22Rv1 (cell line): ENCODE measurements around the gene TGFBRAP1.
A peak's percentile ranks its signal among the peaks of the same experiment; 100 is the strongest.

Experiments used
- H3K27ac ChIP-seq: fragments of 450-650 bp; 2 replicates; pipeline ENCODE4 v1.5.1; 2017
- ZFX ChIP-seq: fragments of 450-650 bp; IDR thresholded peaks from 2 replicates; pipeline ENCODE4 v1.6.1; 2017; ENCODE audit warnings: antibody characterized with exemption, borderline replicate concordance
- TF ChIP-seq, protein P1 (sequence below): fragments of 450-650 bp; IDR thresholded peaks from 2 replicates; pipeline ENCODE4 v1.5.1; 2017; ENCODE audit warnings: mild to moderate bottlenecking

Gene TGFBRAP1

GRCh38 chr2:105238664-105239240 lies 90.8 kb downstream of the TGFBRAP1 start:
- no peak overlapping the region for H3K27ac ChIP-seq
- no peak for TF ChIP-seq ZFX
- TF ChIP-seq, protein P1, sequence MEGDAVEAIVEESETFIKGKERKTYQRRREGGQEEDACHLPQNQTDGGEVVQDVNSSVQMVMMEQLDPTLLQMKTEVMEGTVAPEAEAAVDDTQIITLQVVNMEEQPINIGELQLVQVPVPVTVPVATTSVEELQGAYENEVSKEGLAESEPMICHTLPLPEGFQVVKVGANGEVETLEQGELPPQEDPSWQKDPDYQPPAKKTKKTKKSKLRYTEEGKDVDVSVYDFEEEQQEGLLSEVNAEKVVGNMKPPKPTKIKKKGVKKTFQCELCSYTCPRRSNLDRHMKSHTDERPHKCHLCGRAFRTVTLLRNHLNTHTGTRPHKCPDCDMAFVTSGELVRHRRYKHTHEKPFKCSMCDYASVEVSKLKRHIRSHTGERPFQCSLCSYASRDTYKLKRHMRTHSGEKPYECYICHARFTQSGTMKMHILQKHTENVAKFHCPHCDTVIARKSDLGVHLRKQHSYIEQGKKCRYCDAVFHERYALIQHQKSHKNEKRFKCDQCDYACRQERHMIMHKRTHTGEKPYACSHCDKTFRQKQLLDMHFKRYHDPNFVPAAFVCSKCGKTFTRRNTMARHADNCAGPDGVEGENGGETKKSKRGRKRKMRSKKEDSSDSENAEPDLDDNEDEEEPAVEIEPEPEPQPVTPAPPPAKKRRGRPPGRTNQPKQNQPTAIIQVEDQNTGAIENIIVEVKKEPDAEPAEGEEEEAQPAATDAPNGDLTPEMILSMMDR, result no peak

GRCh38 chr2:105237045-105237765 lies 92.3 kb downstream of the TGFBRAP1 start:
- no peak for TF ChIP-seq ZFX
- TF ChIP-seq, protein P1, result no peak

DNA sequence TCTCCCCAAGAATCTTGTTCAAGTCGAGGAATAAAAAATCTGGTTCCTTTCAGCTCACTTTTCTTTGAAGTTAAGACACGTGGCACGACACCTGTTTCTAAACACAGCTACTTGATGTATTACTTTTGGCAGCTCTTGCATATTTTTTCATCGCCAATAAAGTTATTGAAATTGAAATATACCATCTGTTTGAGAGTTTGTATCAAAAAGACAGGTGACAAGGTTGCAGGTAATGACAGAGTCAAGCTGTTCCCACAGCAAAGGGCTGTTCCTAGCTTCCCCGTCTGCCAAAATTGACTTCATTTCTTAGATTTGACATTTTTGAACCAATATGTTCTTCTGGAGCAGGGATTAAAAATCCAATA lies 93.5 kb downstream of the TGFBRAP1 start:
- no peak overlapping the region for H3K27ac ChIP-seq
- TF ChIP-seq, protein P1, result no peak
- TF ChIP-seq ZFX, result no peak

More at GRCh38 chr2:105237045-105237765, 92.3 kb downstream of the TGFBRAP1 start:
- H3K27ac ChIP-seq, result no peak overlapping the region

DNA sequence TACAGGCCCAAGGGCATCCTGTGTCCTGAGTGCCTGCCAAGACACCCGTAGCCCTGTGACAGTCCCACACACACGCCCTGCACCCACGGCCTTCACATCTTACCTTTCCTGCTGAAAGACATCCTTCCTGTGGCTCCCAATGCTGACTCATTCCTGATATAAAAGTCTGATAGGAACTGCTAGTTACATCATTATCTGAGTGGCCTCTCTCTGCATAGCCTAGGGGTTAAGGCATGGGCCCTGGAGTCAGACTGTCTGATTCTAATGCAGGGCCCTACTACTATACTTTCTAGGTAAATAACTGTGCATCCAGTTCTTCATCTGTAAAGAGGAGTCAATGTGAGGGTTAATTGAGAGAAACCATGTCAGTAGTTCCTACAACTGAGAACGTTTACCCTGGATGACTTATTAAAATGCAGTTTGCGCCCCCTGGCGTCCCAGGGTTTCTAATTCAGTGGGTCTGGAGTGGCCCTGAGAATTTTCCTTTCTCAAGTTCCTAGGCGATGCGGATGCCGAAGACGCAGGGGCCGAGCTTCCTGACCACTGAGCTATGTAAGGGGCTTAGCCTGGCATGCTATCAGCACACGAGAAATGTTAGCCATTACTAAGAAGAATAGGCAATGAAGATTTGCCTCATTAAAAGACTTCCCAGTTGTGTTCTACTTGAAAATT lies 94.0 kb downstream of the TGFBRAP1 start:
- no peak overlapping the region for H3K27ac ChIP-seq
- TF ChIP-seq ZFX, result no peak
- TF ChIP-seq, protein P1, result peak; percentile 82

DNA sequence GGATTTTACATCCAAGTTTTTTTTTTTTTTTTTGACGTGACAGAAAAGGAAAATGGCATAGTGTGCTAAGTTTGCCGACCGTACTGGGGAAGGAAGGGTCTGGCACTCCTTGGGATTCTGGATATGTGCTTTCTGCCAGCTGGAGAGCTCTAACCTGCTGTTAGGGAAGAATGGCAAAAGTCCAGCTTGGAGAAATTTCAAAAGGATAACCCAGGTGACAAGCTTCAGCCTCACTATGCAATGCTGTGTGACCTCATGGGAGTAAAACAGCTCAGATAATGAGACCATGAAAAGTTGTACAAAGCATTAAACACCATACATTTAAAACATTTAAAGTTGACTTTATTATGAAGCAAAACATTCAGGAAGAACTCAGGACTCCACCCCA lies 98.3 kb downstream of the TGFBRAP1 start:
- H3K27ac ChIP-seq, result no peak overlapping the region
- TF ChIP-seq, protein P1, result no peak
- no peak for TF ChIP-seq ZFX

- H3K27ac ChIP-seq, result no peak overlapping the region
- TF ChIP-seq, protein P1, result no peak
- TF ChIP-seq ZFX, result no peak
Measured at GRCh38 chr2:105224444-105224843, 105.1 kb downstream of the TGFBRAP1 start.

DNA sequence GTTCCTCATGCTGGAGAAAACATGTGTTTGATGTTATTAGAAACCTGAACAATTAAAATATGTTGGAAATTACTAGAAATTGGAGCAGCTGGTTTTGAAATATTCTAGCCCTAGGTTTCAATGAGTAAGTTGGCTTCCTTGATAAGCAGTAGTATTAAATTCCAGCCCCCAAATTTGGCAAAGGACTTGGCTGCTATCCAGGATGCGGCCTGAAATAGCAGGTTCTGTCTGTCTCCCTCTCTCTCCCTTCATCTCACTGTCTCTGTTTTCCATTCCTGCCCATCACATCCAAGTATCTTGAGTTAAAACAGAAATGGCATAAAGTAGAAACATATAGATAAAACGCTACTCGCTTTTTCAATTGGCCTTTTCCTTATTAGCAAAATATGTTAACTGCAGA lies 108.9 kb downstream of the TGFBRAP1 start:
- no peak overlapping the region for H3K27ac ChIP-seq
- TF ChIP-seq, protein P1, result no peak
- no peak for TF ChIP-seq ZFX
